ENCODE results near the gene GPRC5A. TPM values are rescaled to one million over a fixed set of nuclear protein-coding genes. Genes with fewer than 3 reads are reported as not detected.

GPRC5A gene
- total RNA-seq, 1 experiment from 2014 or later: 468 TPM

GRCh38 chr12:12964255-12964654 lies 72.9 kb downstream of the GPRC5A start:
- Histone ChIP-seq H3K27ac (no peak overlapping the region), H3F3A (ENCODE audit: insufficient read depth, low read depth) (no peaks in the 10 kb centered on the region), H3K9me2 (ENCODE audit: insufficient read depth) (no peaks in the 10 kb centered on the region), H3K36me3 (ENCODE audit: low read depth) (no peaks in the 10 kb centered on the region; the same call in 1 of the 2 replicates), H2AFZ (no peak overlapping the region), H3K4me3 (no peak overlapping the region), H3K27me3 (ENCODE audit: insufficient read depth, low read depth) (no peaks in the 10 kb centered on the region), H3K4me2 (no peak overlapping the region), H3K4me1 (replicated peaks; ENCODE audit: insufficient read depth) (no peaks in the 10 kb centered on the region), H3K9me3 (ENCODE audit: insufficient read depth, low read depth) (no peaks in the 10 kb centered on the region), H4K20me1 (ENCODE audit: insufficient read depth) (no peaks in the 10 kb centered on the region), H3K79me2 (ENCODE audit: low read depth) (no peaks in the 10 kb centered on the region)
- ChIA-PET CTCF (no interaction called here), POLR2A (ENCODE audit: unreplicated experiment) (no interaction called here)
- no TSS peak for BruUV-seq (replicated peaks)
- TF ChIP-seq CTCF (conservative IDR thresholded peaks at IDR 0.05) (no peak), EZH2 (IDR thresholded peaks at IDR 0.05; ENCODE audit: low read depth) (no peak)
- intact Hi-C loops (cut with micrococcal nuclease; ENCODE audit: unreplicated experiment): no loop called here
- DNase-seq: no peak

GRCh38 chr12:12965836-12966235 lies 74.5 kb downstream of the GPRC5A start:
- Histone ChIP-seq H3F3A (ENCODE audit: insufficient read depth, low read depth) (no peaks in the 10 kb centered on the region), H3K79me2 (ENCODE audit: low read depth) (no peaks in the 10 kb centered on the region), H3K27ac (no peak overlapping the region), H3K36me3 (ENCODE audit: low read depth) (no peaks in the 10 kb centered on the region; the same call in 1 of the 2 replicates), H3K4me2 (no peak overlapping the region), H3K4me3 (no peak overlapping the region), H3K27me3 (ENCODE audit: insufficient read depth, low read depth) (no peaks in the 10 kb centered on the region), H3K9me2 (ENCODE audit: insufficient read depth) (no peaks in the 10 kb centered on the region), H2AFZ (no peak overlapping the region), H3K4me1 (replicated peaks; ENCODE audit: insufficient read depth) (no peaks in the 10 kb centered on the region), H4K20me1 (ENCODE audit: insufficient read depth) (no peaks in the 10 kb centered on the region), H3K9me3 (ENCODE audit: insufficient read depth, low read depth) (no peaks in the 10 kb centered on the region)
- BruUV-seq (replicated peaks): no TSS peak
- DNase-seq: no peak
- TF ChIP-seq CTCF (conservative IDR thresholded peaks at IDR 0.05) (no peak), EZH2 (IDR thresholded peaks at IDR 0.05; ENCODE audit: low read depth) (no peak)
- intact Hi-C loops (cut with micrococcal nuclease; ENCODE audit: unreplicated experiment): no loop called here
- CTCF ChIA-PET: no interaction called here
- POLR2A ChIA-PET (ENCODE audit: unreplicated experiment): no interaction called here

Other genes with a start within 250 kb of the GPRC5A start
- 13.2 and 19.3 TPM in 2 replicates for gene GPR19, start 195.4 kb upstream of the GPRC5A start, total RNA-seq (2021)
- gene CDKN1B, start 174.2 kb upstream of the GPRC5A start, total RNA-seq (2021): 54.9 and 67.5 TPM in 2 replicates
- gene APOLD1, start 105.9 kb upstream of the GPRC5A start, total RNA-seq (2021): 23.3 and 24.9 TPM in 2 replicates
- 192 and 196 TPM in 2 replicates for gene DDX47, start 78.2 kb upstream of the GPRC5A start, total RNA-seq (2021)
- gene GPRC5D, start 60.6 kb downstream of the GPRC5A start, total RNA-seq (2021): not detected in 2 replicates
- gene HEBP1, start 108.7 kb downstream of the GPRC5A start, total RNA-seq (2021): 148 and 195 TPM in 2 replicates
- 7.3 and 7.5 TPM in 2 replicates for gene FAM234B, start 152.8 kb downstream of the GPRC5A start, total RNA-seq (2021)
- 0.41 TPM in 1 of 2 replicates, not detected in the other for gene GSG1, start 212.1 kb downstream of the GPRC5A start, total RNA-seq (2021)